Vagina (tissue), 2 donors: ENCODE data around the gene SLC7A6. TPM values are rescaled to one million over a fixed set of nuclear protein-coding genes. Genes with fewer than 3 reads are reported as not detected.

Experiments
- DNase-seq, 2 donors: peaks; one replicate each; pipeline ENCODE4 v3.0.0-alpha.2; 2017; ENCODE audit errors: extremely low spot score in 2 of 2
- H3K27ac ChIP-seq: fragments of 200-600 bp; sonication (generic); one replicate; pipeline ENCODE4 v1.5.1; 2019
- H3K27me3 ChIP-seq: fragments of 200-600 bp; sonication (generic); one replicate; pipeline ENCODE4 v1.5.1; 2019
- H3K36me3 ChIP-seq, 2 donors: fragments of 200-600 bp; sonication (generic); one replicate each; pipeline ENCODE4 v1.5.1; 2017 to 2019
- H3K4me1 ChIP-seq: fragments of 200-600 bp; sonication (generic); one replicate; pipeline ENCODE4 v1.5.1; 2019
- H3K4me3 ChIP-seq, 2 donors: fragments of 200-600 bp; sonication (generic); 1 replicate in 1 of 2; 2 replicates in 1 of 2; pipeline ENCODE4 v1.5.1; 2016 to 2019
- H3K9me3 ChIP-seq: fragments of 200-600 bp; sonication (generic); one replicate; pipeline ENCODE4 v1.5.1; 2019
- POLR2A ChIP-seq, 2 donors: fragments of 450-650 bp; IDR thresholded peaks; one replicate each; pipeline ENCODE4 v1.6.1; 2017; ENCODE audit warnings: antibody characterized with exemption in 2 of 2, mild to moderate bottlenecking in 2 of 2, moderate library complexity in 2 of 2
- POLR2AphosphoS5 ChIP-seq, 2 donors: sonication (generic); formaldehyde crosslinking; IDR thresholded peaks; one replicate each; pipeline ENCODE4 v1.9.0; 2017; ENCODE audit warnings: antibody characterized with exemption in 2 of 2, mild to moderate bottlenecking in 2 of 2, low read depth in 1 of 2; ENCODE audit not compliant: insufficient read depth in 1 of 2
- intact Hi-C: fragments of 100-400 bp; cut with DNase I; formaldehyde crosslinking; loops from one replicate; pipeline ENCODE4 v1.15.1; 2023
- microRNA-seq: library from miRNA; unstranded; fragments of <30 nt; microRNA quantifications from one replicate; pipeline ENCODE4, GENCODE V29; 2017; ENCODE audit warnings: borderline number of aligned reads, borderline replicate concordance
- small RNA-seq: library from RNA; depleted of rRNA; stranded (forward); fragments of <200 nt; gene quantifications from one replicate; pipeline ENCODE3, GENCODE V24; 2016
- total RNA-seq: library from RNA; depleted of rRNA; stranded (reverse); fragments of >200 nt; gene quantifications from one replicate; pipeline ENCODE4 v1.2.3, GENCODE V29; 2016
- TF ChIP-seq, protein P1 (sequence below), 3 experiments: fragments of 450-650 bp in 2 of 3; fragments of 200-600 bp in 1 of 3; sonication (generic) in 1 of 3; IDR thresholded peaks; one replicate each; pipeline ENCODE4 v1.5.1; 2017 to 2019; ENCODE audit warnings: antibody characterized with exemption in 3 of 3, mild to moderate bottlenecking in 2 of 3, moderate library complexity in 2 of 3

The SLC7A6 gene
- total RNA-seq, 1 donor from 2014 or later: 35.1 TPM

GRCh38 chr16:68348639-68349445, 84.5 kb downstream of the SLC7A6 start:
- Histone ChIP-seq H3K9me3 (no peaks in the 10 kb centered on the region), H3K4me3 (no peak overlapping the region), H3K27me3 (no peaks in the 10 kb centered on the region), H3K27ac (no peak overlapping the region), H3K36me3 (peaks cover 0 to 77% of the 10 kb centered on the region in 2 donors), H3K4me1 (no peaks in the 10 kb centered on the region)
- intact Hi-C loops: no loop called here
- no peak for DNase-seq
- no peak for TF ChIP-seq POLR2A (IDR thresholded peaks at IDR 0.05)
- TF ChIP-seq, protein P1, sequence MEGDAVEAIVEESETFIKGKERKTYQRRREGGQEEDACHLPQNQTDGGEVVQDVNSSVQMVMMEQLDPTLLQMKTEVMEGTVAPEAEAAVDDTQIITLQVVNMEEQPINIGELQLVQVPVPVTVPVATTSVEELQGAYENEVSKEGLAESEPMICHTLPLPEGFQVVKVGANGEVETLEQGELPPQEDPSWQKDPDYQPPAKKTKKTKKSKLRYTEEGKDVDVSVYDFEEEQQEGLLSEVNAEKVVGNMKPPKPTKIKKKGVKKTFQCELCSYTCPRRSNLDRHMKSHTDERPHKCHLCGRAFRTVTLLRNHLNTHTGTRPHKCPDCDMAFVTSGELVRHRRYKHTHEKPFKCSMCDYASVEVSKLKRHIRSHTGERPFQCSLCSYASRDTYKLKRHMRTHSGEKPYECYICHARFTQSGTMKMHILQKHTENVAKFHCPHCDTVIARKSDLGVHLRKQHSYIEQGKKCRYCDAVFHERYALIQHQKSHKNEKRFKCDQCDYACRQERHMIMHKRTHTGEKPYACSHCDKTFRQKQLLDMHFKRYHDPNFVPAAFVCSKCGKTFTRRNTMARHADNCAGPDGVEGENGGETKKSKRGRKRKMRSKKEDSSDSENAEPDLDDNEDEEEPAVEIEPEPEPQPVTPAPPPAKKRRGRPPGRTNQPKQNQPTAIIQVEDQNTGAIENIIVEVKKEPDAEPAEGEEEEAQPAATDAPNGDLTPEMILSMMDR (IDR thresholded peaks at IDR 0.05): no peak
- no peak for TF ChIP-seq POLR2AphosphoS5 (IDR thresholded peaks at IDR 0.05; ENCODE audit: insufficient read depth in 1 of 2, low read depth in 1 of 2)

DNA sequence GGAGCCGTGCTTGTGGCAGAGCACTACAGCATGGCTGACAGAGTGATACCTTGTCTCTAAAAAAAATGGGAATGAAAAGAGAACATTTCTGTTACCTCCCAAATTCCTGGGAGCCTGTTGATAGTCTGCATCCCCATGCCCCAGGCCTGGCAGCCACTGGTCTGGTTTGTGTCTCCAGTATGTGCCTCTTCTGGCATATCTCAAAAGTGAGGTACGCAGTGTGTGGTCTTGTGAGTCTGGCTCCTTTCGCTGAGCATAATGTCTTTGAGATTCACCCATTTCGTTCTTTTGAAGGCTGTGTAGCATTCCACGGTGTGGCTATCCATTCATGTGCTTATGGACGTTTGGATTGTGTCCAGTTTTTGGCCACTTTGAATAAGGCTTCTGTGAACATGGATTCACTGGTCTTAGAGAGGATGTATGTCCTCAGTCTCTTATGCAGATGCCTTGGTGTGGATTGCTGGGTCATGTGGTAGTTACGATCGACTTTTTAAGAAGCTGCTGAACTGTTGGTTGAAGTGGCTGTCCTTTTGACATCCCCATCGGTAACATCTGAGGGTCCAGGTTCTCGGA, 85.6 kb downstream of the SLC7A6 start:
- Histone ChIP-seq H3K27me3 (no peaks in the 10 kb centered on the region), H3K4me1 (no peaks in the 10 kb centered on the region), H3K27ac (no peak overlapping the region), H3K9me3 (no peaks in the 10 kb centered on the region), H3K36me3 (peaks cover 0 to 88% of the 10 kb centered on the region in 2 donors), H3K4me3 (no peak overlapping the region)
- no peak for DNase-seq
- intact Hi-C loops: no loop called here
- TF ChIP-seq POLR2A (IDR thresholded peaks at IDR 0.05) (no peak), POLR2AphosphoS5 (IDR thresholded peaks at IDR 0.05; ENCODE audit: insufficient read depth in 1 of 2, low read depth in 1 of 2) (no peak)
- TF ChIP-seq, protein P1 (IDR thresholded peaks at IDR 0.05): no peak

- no peaks in the 10 kb centered on the region for H3K9me3 ChIP-seq
- peaks cover 0 to 86% of the 10 kb centered on the region in 2 donors for H3K36me3 ChIP-seq
- TF ChIP-seq POLR2A (IDR thresholded peaks at IDR 0.05) (no peak), POLR2AphosphoS5 (IDR thresholded peaks at IDR 0.05; ENCODE audit: insufficient read depth in 1 of 2, low read depth in 1 of 2) (no peak)
- TF ChIP-seq, protein P1 (IDR thresholded peaks at IDR 0.05): no peak
- H3K27me3 ChIP-seq: no peaks in the 10 kb centered on the region
- DNase-seq: no peak
- H3K27ac ChIP-seq: no peak overlapping the region
- intact Hi-C loops: no loop called here
- no peaks in the 10 kb centered on the region for H3K4me1 ChIP-seq
- no peak overlapping the region for H3K4me3 ChIP-seq
Observed at GRCh38 chr16:68350813-68351350, 86.6 kb downstream of the SLC7A6 start.

Small RNA genes within 50 kb of the gene (microRNA-seq; reads per million reads assigned to microRNA genes)
- gene MIR6773: not detected

Small RNA genes within 50 kb of the gene (small RNA-seq; reads per million reads assigned to genes)
- gene RNU4-30P (not detected), gene RNU6-1262P (not detected)

Other genes starting within 250 kb of the SLC7A6 start
- gene DPEP2NB, start 248.6 kb upstream of the SLC7A6 start, total RNA-seq: not detected
- 17.7 TPM for gene DDX28, start 241.3 kb upstream of the SLC7A6 start, total RNA-seq
- gene DUS2, start 241.2 kb upstream of the SLC7A6 start, total RNA-seq: 11.5 TPM
- 51.8 TPM for gene NFATC3, start 179.2 kb upstream of the SLC7A6 start, total RNA-seq
- gene ESRP2, start 28.4 kb upstream of the SLC7A6 start, total RNA-seq: 71.0 TPM
- gene PLA2G15, start 19.2 kb upstream of the SLC7A6 start, total RNA-seq: 18.2 TPM
- 15.5 TPM for gene SLC7A6OS, start 46.4 kb downstream of the SLC7A6 start, total RNA-seq
- 47.9 TPM for gene PRMT7, start 46.5 kb downstream of the SLC7A6 start, total RNA-seq
- 3.4 TPM for gene SMPD3, start 184.0 kb downstream of the SLC7A6 start, total RNA-seq